ENCODE results near the gene PARD3B.
A peak's percentile ranks its signal among the peaks of the same experiment; 100 is the strongest.

Gene PARD3B, protein sequence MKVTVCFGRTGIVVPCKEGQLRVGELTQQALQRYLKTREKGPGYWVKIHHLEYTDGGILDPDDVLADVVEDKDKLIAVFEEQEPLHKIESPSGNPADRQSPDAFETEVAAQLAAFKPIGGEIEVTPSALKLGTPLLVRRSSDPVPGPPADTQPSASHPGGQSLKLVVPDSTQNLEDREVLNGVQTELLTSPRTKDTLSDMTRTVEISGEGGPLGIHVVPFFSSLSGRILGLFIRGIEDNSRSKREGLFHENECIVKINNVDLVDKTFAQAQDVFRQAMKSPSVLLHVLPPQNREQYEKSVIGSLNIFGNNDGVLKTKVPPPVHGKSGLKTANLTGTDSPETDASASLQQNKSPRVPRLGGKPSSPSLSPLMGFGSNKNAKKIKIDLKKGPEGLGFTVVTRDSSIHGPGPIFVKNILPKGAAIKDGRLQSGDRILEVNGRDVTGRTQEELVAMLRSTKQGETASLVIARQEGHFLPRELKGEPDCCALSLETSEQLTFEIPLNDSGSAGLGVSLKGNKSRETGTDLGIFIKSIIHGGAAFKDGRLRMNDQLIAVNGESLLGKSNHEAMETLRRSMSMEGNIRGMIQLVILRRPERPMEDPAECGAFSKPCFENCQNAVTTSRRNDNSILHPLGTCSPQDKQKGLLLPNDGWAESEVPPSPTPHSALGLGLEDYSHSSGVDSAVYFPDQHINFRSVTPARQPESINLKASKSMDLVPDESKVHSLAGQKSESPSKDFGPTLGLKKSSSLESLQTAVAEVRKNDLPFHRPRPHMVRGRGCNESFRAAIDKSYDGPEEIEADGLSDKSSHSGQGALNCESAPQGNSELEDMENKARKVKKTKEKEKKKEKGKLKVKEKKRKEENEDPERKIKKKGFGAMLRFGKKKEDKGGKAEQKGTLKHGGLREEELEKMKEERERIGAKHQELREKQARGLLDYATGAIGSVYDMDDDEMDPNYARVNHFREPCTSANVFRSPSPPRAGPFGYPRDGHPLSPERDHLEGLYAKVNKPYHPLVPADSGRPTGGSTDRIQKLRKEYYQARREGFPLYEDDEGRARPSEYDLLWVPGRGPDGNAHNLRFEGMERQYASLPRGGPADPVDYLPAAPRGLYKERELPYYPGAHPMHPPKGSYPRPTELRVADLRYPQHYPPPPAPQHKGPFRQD (N-terminal part only)

DNA sequence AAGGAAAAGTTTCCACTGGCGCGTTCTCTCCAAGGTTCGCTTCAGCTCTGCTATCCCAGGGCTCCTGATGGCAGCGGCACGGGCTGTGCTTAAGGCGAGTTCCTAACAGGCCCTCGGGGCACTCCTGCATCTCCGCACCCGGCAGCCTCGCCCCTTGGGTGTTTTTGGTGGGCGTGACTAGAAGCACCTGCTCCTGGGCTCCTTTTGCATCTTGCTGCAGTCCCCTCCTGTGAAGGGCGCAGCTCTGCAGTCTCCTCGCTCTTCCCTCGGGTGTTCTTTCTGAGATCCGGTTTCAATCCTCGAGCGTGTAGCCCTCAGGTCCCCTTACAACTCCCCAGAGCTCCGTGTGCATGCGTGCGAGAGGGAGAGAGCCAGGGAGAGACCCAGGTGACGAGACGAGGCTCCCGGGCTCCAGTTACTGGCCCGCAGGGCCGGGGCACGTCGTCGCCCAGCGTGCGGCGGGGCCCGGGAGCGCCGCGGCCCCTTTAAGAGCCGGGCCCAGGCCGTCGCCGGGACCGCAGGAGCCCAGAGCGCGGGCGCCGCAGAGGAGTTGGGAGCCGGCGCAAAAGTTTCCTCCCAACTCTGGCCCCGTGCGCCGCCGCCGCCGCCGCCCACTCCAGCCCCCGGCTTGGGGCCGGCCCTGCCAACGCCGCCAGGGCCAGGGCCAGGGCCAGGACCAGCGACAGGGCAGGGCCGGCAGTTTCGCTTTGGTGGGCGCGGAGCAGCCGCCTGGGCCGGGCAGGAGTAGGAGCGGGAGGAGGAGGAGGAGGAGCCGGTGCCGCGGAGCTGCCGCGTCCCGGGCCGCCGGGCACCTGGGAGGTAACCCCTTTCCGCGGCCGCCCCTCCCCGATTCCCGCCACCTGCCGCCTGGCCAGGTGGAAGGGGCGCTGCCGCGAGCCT is at the start of gene PARD3B:
Gene PARD3B (plus strand): TSS at position 515 of the 900 bp plus-strand sequence. CDS start 525 bp downstream, outside the sequence.
- peak; percentile 77 for DNase-seq

DNA sequence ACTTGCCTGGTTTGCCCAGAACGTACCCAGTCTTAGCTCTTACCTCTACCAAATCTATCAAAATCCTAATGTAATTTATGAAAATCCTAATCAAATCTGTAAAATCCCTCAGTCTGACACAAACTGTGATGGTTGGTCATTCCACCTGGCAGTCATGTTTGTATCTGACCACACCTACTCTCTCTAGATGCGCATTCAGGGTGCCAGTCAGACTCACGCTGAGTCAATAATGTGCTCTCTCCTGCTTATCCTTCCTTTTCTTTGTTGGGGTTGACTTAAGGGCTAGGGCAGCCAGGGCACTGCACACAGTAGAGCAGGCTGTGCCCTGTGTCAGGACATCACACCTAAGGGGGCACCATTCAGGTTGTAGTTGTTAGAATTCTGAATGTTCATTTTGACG is 48.5 kb upstream of the PARD3B start:
- DNase-seq = no peak

DNA sequence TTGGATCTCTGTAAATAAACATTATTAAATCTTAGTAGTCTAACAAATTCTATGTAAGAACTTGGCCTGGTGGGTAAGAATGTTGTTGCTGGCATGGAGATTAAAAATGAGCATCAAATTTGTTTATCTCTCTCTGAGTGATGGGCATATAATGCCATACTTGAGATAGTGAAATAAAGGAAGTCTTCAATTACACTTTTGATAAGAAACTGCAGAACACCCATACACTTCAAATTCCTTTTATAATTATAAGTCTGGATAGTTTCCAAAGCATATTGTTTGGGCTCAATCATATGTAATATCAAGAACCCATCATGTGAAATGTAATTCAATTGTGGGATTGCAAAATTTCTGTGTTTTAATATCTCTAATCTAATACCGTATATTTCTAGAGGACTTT is 47.4 kb upstream of the PARD3B start:
- no peak for DNase-seq

DNA sequence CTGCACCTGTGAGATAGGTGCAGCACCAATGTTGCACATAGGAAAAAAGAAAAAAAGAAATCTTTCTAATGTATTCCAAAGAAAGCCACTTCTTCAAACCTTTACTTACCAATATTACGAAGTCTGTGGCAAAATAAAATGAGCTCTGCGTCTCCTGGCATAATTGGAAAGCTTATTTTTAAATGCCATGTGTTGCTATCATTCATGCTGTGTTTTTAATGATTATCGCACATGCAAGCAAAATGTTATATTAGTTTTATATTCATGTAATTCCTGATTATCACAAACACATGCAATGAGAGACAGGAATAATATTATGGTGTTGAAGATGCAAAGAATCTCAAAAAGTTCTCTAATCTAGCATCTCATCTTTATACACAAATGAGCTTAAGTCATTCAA is 47.0 kb upstream of the PARD3B start:
- no peak for DNase-seq

DNA sequence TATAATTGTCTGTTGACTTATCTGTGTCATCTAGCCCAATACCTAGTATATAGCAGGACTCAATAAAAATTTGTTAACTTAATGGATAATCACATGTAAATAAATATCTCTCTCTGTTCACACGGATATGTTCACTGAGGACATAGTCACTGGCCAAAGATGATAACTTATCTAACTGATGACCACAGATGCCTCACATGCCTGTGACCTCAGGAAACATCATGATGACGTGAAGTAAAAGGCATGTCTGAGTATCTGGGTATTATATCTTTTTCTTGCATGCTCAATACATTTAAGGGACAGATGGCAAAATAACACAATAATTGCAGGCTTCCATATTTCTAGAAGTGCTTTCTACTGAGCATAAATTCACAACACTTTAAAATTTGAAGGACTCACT is 41.4 kb upstream of the PARD3B start:
- no peak for DNase-seq

DNA sequence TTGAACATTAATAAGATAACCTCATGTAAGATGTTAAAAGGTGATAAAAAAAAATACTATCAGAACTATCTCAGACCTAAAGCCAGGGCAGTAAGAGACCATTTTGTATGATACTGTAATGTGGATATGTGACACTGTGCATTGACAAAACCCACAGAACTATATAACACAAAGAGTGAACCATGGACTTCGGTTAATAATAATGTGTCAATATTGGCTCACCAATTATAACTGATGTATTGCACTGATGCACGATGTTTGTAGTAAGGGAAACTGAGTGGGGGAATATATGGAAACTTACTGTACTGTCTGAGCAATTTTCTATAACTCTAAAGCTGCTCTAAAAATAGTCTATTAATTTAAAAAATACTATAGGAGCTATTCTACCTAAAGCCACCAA is 40.7 kb upstream of the PARD3B start:
- no peak for DNase-seq

DNA sequence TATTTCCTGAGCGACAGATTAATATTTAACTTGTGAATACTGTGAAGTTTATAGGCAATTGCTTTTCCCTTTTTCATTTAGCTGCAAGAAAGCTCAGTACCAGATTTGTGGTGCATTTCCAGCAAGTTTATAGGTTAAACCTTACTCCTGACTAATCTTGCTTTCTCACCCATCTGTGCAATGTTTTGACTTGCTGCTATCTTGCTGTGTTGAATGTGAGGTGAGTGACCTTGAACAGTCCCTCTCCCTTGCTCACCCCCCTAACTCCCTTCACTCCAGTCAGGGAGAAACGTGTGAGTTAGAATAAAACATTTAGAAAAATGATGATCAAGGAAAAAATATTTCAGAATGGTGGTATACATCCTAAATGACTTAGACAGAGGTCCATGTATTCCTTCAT is 39.8 kb upstream of the PARD3B start:
- DNase-seq = no peak

DNA sequence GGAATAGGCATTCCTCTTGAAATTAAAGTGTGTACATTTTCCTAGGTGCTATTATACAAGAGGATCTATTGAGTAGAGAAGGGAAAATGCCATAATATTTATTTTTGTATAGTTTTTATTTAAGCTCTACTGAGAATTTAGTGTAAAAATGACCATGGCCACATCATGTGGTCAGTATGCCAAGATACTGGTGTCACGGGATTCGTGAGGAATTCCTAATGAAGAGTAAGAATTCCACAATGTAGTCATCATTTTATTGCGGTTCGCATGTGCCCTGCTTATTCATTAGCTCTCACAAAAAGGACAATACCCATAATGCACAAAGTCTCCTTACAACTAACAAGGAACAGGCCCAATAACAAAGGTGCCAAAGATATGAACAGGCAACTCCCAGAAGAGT is 39.3 kb upstream of the PARD3B start:
- no peak for DNase-seq

DNA sequence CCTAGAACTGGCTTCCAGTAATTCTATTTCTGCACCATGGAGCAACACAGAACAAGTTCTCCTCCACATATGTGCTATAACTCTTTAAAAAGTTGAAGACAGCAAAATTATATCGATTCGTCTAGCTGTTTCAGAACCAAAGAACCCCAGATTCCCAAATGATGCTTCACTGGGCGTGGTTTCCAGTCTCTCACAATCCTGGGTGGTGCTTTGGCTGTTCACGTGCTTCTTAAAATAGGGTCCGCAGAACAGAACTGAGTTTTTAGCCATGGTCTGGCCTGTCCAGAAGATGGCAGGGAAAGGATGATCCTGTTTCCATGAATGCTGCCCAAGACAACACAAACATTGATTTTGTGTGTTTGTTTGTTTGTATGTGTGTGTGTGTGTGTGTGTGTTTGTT is 37.6 kb upstream of the PARD3B start:
- DNase-seq = no peak

DNA sequence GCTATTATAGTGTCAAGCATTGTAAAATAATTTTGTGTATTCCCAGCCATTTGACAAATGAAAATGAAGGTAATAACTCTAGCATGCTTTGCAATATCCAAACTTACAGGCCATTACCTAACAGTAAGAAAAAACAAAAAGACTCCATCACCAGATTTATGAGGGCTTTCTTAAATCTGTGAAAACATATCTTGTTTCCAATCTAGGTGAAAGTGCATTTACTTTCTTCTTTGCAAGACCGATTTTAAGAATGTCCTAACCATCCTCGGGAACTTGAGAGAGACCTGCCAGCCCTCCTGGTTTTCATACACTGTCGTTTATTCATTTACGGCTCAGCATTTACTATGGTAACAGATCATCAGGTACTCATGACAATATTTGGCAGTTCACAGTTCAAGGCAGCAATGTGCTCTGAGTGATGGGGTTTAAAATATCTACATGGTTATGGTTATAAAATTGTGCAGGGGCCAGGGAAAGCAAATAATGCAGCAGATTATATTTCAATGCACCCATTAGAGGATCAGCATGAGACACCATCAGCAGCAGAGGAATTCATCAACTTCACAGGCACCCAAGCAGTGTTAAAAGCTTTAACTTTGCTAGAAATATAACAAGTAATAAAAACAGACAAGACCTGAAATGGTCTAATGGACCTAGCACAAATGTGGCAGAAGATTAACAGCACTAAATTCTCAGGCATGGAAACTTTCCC is 34.4 kb upstream of the PARD3B start:
- no peak for DNase-seq

DNA sequence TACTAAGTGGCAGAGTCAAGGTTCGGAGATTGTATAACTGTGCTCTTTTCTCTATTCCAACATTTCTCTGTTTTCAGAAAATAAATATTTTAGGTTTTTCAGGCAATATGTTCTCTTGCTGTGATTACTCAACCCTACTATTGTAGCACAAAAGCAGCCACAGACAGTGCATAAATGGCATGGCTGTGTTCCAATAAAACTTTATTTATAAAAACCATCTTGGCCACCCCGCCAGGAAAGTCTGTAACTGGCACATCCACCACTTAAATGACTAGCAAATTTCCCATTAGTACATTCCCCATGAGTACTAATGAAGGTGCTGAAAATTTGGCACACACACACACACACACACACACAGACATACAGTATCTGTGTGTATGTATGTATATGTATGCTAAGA is 30.8 kb upstream of the PARD3B start:
- no peak for DNase-seq

DNA sequence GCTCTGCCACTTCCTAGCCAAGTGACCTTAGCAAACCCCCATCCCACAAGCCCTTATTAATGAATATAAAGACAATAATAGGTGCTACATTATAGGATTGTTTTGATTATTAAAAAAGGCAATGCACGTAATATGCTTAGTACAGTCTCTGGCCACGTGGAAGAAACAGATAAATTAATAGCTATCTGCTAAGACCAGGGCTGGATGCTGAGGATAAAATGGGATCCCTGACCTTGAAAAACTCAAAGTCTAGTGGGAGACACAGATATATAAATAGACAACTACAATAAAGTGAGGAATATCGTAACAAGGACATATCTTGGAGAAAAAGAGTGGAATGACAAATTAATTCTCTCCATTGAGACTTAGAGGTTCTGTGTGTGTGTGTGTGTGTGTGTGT is 29.9 kb upstream of the PARD3B start:
- no peak for DNase-seq

DNA sequence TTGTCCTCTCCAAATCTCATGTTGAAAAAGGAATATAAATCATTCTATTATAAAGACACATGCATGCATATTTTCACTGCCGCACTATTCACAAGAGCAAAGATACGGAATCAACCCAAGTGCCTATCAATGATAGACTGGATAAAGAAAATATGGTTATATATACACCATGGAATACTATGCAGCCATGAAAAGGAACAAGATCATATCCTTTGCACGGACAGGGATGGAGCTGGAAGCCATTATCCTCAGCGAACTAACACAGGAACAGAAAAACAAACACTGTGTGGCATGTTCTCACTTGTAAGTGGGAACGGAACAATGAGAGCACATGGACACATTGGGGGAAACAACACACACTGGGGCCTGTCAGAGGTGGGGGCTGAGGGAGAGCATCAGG is 28.1 kb upstream of the PARD3B start:
- DNase-seq = no peak

DNA sequence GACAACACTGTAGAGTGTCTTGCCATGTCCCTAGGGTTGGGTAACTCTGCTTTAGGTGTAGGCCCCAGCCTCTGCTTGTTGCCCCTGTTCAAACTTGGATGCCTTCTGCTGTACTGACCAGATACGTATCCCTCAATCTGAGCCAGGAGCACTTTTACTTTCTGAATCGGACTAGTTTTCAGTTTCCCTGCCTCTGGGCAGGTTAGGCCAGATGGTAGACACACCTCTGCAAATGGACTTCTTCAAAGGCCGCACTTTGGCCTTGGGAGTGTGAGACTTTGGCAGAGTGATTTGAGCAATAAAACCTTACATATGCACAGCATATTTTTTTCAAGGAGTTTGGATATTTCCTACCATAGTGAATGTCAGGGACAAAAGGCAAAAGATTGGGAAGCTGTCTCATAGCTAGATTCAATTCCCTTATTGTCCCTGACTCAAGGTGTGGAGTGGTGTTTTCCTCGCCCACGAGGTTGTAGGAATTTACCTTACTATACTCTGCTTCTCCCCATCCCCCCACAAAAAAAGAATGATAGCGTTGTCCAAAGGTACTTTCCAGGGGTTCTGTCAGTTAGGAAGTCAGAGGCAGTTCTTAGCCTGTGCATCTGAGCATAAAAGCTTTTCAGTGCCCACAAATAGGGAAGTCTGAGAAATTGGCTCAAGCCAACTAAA is 15.3 kb upstream of the PARD3B start:
- DNase-seq = no peak

DNA sequence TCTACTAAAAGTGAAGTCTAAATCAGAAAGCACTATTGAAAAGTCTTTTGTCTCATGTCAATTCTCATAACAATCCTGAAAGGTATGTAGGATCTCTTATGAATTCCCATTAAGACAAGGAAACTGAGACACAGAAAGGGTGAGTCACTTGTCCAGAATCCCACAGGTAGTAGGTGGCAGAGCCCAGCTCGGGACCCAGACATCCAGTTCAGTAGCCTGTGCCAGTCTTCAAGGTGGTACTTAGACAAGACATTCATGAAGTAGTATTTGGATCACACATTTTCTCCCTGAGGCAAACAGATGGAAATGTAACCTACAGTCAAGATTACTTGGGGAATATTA is 14.8 kb upstream of the PARD3B start:
- DNase-seq = no peak

DNA sequence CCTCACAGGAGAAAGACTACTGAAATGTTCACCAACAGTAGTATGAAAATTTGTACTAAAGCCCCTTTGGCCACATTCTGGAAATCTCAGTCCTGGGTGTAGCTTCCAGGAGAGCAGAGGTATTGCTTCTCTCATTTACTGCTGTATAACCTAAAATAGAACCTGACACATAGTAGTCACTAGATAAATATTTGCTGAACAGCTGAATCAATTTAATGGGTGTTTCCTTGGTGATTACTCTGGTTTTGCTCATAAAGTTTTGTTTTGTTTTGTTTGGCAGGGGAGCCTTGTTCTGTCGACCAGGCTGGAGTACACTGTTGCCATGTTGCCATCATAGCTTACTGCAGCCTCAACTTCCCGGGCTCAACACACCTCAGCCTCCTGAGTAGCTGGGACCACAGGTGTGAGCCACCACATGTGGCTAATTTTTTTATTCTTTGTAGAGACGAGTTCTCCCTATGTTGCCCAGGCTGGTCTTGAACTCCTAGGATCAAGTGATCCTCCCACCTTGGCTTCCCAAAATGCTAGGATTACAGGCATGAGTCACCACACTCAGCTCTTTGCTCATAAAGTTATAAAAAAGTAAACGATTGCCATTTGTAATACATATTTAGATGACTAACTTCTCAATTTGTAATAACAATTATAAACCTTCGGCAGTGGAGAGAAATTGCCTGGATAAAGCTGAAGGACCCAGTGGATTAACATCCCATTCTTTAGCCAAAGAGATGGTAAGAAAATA is 11.5 kb upstream of the PARD3B start:
- no peak for DNase-seq

DNA sequence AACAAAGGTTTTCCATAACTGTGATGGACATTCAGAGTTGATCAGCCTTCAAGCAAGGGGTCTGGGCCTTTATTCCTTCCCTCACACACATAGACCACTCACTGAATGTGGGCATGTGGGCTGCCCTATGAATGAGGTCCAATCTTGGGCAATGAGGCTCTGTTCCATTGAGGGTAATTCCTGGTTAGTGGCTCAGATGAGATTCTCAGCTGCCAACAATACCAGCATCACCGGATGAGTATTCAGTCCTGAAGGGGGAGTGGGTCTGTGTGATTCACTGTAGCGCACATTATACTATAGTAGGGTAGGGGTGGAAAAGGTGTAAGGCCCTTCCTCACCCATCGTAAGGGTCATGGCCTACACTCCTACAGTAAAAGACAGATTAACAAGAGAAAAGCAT is 9.9 kb upstream of the PARD3B start:
- DNase-seq = no peak

DNA sequence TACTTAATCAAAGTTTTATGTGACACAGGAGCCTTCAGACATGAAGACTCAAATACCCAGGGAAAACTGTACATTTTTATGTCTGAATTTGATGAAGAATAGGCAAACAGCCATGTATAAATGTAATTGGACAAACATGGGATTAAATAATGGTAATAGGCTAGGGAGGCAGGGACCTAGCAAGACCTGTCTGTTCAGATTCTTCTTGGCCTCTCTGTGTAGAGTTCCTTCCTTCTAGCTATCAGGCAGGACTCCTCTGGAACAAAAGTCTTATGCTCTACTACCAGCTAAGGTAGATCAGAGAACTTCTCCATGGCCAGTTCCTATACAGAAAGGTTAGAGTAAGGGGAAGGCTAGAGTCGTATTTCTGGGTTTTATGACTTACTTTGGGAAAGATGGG is 9.5 kb upstream of the PARD3B start:
- DNase-seq = no peak

DNA sequence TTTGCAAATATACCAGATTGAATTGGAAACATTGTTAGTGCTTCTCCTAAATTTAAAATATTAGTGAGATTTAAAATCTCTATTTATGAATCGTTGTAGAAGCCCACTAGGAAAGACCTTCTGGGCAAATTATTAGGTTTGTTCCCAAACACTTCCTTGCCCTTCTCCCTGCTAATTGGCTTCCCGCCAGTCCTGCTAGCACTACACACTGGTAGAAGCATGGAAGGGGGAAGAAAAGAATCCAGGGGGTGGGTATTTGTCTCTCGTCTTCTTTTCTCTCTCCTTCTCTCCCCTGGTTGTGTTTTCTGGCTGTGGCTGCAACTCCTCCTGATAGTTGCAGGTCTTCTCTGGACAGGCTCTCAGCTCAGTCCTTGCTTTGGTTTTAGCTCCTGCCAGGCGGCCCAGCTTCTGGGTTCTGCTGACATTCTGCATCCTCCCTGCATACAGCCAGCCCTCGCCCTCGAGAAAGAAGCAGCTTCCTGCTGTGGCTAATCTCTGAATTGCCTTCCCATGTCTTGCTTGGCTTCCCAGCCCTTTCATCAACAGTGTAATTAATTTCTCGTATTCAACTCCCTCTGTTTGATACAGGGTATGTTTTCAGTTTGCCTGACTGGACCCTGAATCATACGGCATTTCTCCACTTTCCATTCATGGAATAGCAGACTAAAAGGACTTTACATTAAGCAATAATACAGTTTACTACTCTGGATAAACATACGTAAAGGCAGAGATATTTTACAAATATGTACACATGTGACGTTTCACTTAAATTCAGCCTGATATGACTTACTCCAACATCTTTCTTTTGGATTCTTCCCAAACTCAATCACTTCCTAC is 6.9 kb upstream of the PARD3B start:
- DNase-seq = no peak

DNA sequence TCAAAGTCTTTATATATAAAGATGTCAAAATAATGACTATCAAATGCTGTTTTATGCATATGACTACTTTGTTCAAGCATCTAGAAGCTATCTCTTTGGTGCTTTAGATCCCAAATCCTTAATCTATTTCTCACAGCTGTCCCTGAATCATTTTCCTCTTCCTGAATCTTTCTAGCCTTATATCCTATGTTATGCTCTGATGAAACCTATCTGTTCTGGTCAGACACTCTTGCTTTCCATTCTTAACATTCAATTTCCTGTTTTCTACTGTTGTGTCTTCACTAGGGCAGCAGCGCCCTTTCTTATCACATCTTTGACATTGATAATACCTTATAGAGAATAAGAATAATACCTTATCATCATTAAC is 6.3 kb upstream of the PARD3B start:
- no peak for DNase-seq
